ENCODE data around the gene RMC1. TPM values are rescaled to one million over a fixed set of nuclear protein-coding genes. Genes with fewer than 3 reads are reported as not detected.
"Not testable (repeated sequence)": the region's sequence is repeated elsewhere in the genome, so short reads cannot be mapped to it uniquely, and the experiment has no call there.

Gene RMC1
- total RNA-seq, 1 donor from 2014 or later, result 28.5 TPM

GRCh38 chr18:23501626-23502025 is 1.7 kb upstream of the RMC1 start:
- Mint-ChIP-seq H3K27ac (ENCODE audit: unreplicated experiment) (no peak overlapping the region), H3K36me3 (ENCODE audit: unreplicated experiment) (no peaks in the 10 kb centered on the region), H3K4me1 (ENCODE audit: low read depth, unreplicated experiment) (peaks cover 12% of the 10 kb centered on the region), H3K27me3 (ENCODE audit: unreplicated experiment) (peaks cover 2% of the 10 kb centered on the region), H3K9me3 (ENCODE audit: unreplicated experiment) (peaks cover 7% of the 10 kb centered on the region), H3K4me3 (ENCODE audit: unreplicated experiment) (peak overlapping the region; percentile 36)
- no peak for DNase-seq
- no peak for TF ChIP-seq CTCF (IDR thresholded peaks at IDR 0.05; ENCODE audit: partially characterized antibody, unreplicated experiment)

- Mint-ChIP-seq H3K27me3 (ENCODE audit: unreplicated experiment) (peaks cover 2% of the 10 kb centered on the region), H3K36me3 (ENCODE audit: unreplicated experiment) (no peaks in the 10 kb centered on the region), H3K4me3 (ENCODE audit: unreplicated experiment) (peak overlapping the region; percentile 85), H3K9me3 (ENCODE audit: unreplicated experiment) (peaks cover 7% of the 10 kb centered on the region), H3K27ac (ENCODE audit: unreplicated experiment) (peak overlapping the region; percentile 69), H3K4me1 (ENCODE audit: low read depth, unreplicated experiment) (peaks cover 12% of the 10 kb centered on the region)
- no peak for TF ChIP-seq CTCF (IDR thresholded peaks at IDR 0.05; ENCODE audit: partially characterized antibody, unreplicated experiment)
- DNase-seq, result no peak
Measured at GRCh38 chr18:23502516-23503037, 734 bp upstream of the RMC1 start.

- DNase-seq, result no peak
- Mint-ChIP-seq H3K9me3 (ENCODE audit: unreplicated experiment) (peaks cover 7% of the 10 kb centered on the region), H3K4me3 (ENCODE audit: unreplicated experiment) (peak overlapping the region; percentile 98), H3K4me1 (ENCODE audit: low read depth, unreplicated experiment) (peaks cover 11% of the 10 kb centered on the region), H3K27me3 (ENCODE audit: unreplicated experiment) (peaks cover 2% of the 10 kb centered on the region), H3K36me3 (ENCODE audit: unreplicated experiment) (no peaks in the 10 kb centered on the region), H3K27ac (ENCODE audit: unreplicated experiment) (no peak overlapping the region)
- TF ChIP-seq CTCF (IDR thresholded peaks at IDR 0.05; ENCODE audit: partially characterized antibody, unreplicated experiment), result no peak
Measured at GRCh38 chr18:23503963-23504344, 643 bp downstream of the RMC1 start.

- no peaks in the 10 kb centered on the region for H3K36me3 Mint-ChIP-seq (ENCODE audit: unreplicated experiment)
- peaks cover 7% of the 10 kb centered on the region for H3K9me3 Mint-ChIP-seq (ENCODE audit: unreplicated experiment)
- peaks cover 2% of the 10 kb centered on the region for H3K27me3 Mint-ChIP-seq (ENCODE audit: unreplicated experiment)
- no peak overlapping the region for H3K27ac Mint-ChIP-seq (ENCODE audit: unreplicated experiment)
- peak overlapping the region; percentile 98 for H3K4me3 Mint-ChIP-seq (ENCODE audit: unreplicated experiment)
- no peak for TF ChIP-seq CTCF (IDR thresholded peaks at IDR 0.05; ENCODE audit: partially characterized antibody, unreplicated experiment)
- H3K4me1 Mint-ChIP-seq (ENCODE audit: low read depth, unreplicated experiment), result peaks cover 9% of the 10 kb centered on the region
- DNase-seq, result no peak
Measured at GRCh38 chr18:23504720-23505119, 1.4 kb downstream of the RMC1 start.

GRCh38 chr18:23506393-23506792 is 3.1 kb downstream of the RMC1 start:
- no peaks in the 10 kb centered on the region for H3K36me3 Mint-ChIP-seq (ENCODE audit: unreplicated experiment)
- peaks cover 2% of the 10 kb centered on the region for H3K27me3 Mint-ChIP-seq (ENCODE audit: unreplicated experiment)
- no peak for DNase-seq
- no peak overlapping the region for H3K27ac Mint-ChIP-seq (ENCODE audit: unreplicated experiment)
- H3K4me1 Mint-ChIP-seq (ENCODE audit: low read depth, unreplicated experiment), result peaks cover 9% of the 10 kb centered on the region
- no peak for TF ChIP-seq CTCF (IDR thresholded peaks at IDR 0.05; ENCODE audit: partially characterized antibody, unreplicated experiment)
- H3K9me3 Mint-ChIP-seq (ENCODE audit: unreplicated experiment), result peaks cover 7% of the 10 kb centered on the region
- H3K4me3 Mint-ChIP-seq (ENCODE audit: unreplicated experiment), result no peak overlapping the region

- H3K4me1 Mint-ChIP-seq (ENCODE audit: low read depth, unreplicated experiment); H3K36me3 Mint-ChIP-seq (ENCODE audit: unreplicated experiment); H3K27me3 Mint-ChIP-seq (ENCODE audit: unreplicated experiment); H3K9me3 Mint-ChIP-seq (ENCODE audit: unreplicated experiment); H3K27ac Mint-ChIP-seq (ENCODE audit: unreplicated experiment); H3K4me3 Mint-ChIP-seq (ENCODE audit: unreplicated experiment); DNase-seq: not testable (repeated sequence)
Measured at GRCh38 chr18:23510923-23511322, 7.6 kb downstream of the RMC1 start.

GRCh38 chr18:23512216-23512615 is 8.9 kb downstream of the RMC1 start:
- not testable (repeated sequence) for H3K36me3 Mint-ChIP-seq (ENCODE audit: unreplicated experiment); H3K4me3 Mint-ChIP-seq (ENCODE audit: unreplicated experiment); H3K27me3 Mint-ChIP-seq (ENCODE audit: unreplicated experiment); DNase-seq; H3K9me3 Mint-ChIP-seq (ENCODE audit: unreplicated experiment); H3K27ac Mint-ChIP-seq (ENCODE audit: unreplicated experiment); H3K4me1 Mint-ChIP-seq (ENCODE audit: low read depth, unreplicated experiment)
